Stimulated activated CD4-positive, alpha-beta T cell treated with anti-CD3 and anti-CD28 coated beads, Interleukin-15, amount 100 ng/mL, for 48 hours (primary cell): ENCODE results near the gene RRP12.
"Not testable (repeated sequence)": the region's sequence is repeated elsewhere in the genome, so short reads cannot be mapped to it uniquely, and the experiment has no call there.

ENCODE experiments used
- DNase-seq, 2 donors: peaks; one replicate each; pipeline ENCODE4 v3.0.0-alpha.2; 2020; ENCODE audit warnings: low read depth in 2 of 2

Gene RRP12

GRCh38 chr10:97408496-97408992 lies 7.4 kb upstream of the RRP12 start:
- DNase-seq, result no peak

GRCh38 chr10:97407952-97408248 lies 6.8 kb upstream of the RRP12 start:
- DNase-seq, result no peak

GRCh38 chr10:97407211-97407951 lies 6.2 kb upstream of the RRP12 start:
- no peak for DNase-seq

- DNase-seq, result not testable (repeated sequence)
Measured at GRCh38 chr10:97406483-97406882, 5.3 kb upstream of the RRP12 start.

- DNase-seq, result no peak
Measured at GRCh38 chr10:97406064-97406463, 4.9 kb upstream of the RRP12 start.

GRCh38 chr10:97404044-97404443 lies 2.9 kb upstream of the RRP12 start:
- no peak for DNase-seq

GRCh38 chr10:97401455-97401919 lies 347 bp upstream of the RRP12 start:
- DNase-seq, result no peak

- DNase-seq, result no peak
Measured at GRCh38 chr10:97399843-97400545, 1.1 kb downstream of the RRP12 start.

- no peak for DNase-seq
Measured at GRCh38 chr10:97396056-97396455, 5.1 kb downstream of the RRP12 start.

- no peak for DNase-seq
Measured at GRCh38 chr10:97393034-97393573, 8.0 kb downstream of the RRP12 start.

GRCh38 chr10:97390091-97390490 lies 11.0 kb downstream of the RRP12 start:
- DNase-seq, result no peak

- no peak for DNase-seq
Measured at GRCh38 chr10:97388152-97388551, 13.0 kb downstream of the RRP12 start.

- no peak for DNase-seq
Measured at GRCh38 chr10:97385565-97385964, 15.6 kb downstream of the RRP12 start.

- no peak for DNase-seq
Measured at GRCh38 chr10:97384641-97385040, 16.5 kb downstream of the RRP12 start.

GRCh38 chr10:97384156-97384555 lies 17.0 kb downstream of the RRP12 start:
- no peak for DNase-seq

- DNase-seq, result no peak
Measured at GRCh38 chr10:97383159-97383558, 18.0 kb downstream of the RRP12 start.

GRCh38 chr10:97381626-97382025 lies 19.5 kb downstream of the RRP12 start:
- DNase-seq, result no peak

GRCh38 chr10:97380516-97380915 lies 20.6 kb downstream of the RRP12 start:
- no peak for DNase-seq

- DNase-seq, result no peak
Measured at GRCh38 chr10:97378933-97379921, 21.9 kb downstream of the RRP12 start.

- no peak for DNase-seq
Measured at GRCh38 chr10:97376413-97376812, 24.7 kb downstream of the RRP12 start.

GRCh38 chr10:97373456-97373855 lies 27.7 kb downstream of the RRP12 start:
- no peak for DNase-seq
